Measurements from ENCODE around the gene CKLF. TPM values are rescaled to one million over a fixed set of nuclear protein-coding genes. Genes with fewer than 3 reads are reported as not detected.

CKLF gene
- total RNA-seq, 2 donors from 2014 or later = 22.5 to 40.7 TPM

DNA sequence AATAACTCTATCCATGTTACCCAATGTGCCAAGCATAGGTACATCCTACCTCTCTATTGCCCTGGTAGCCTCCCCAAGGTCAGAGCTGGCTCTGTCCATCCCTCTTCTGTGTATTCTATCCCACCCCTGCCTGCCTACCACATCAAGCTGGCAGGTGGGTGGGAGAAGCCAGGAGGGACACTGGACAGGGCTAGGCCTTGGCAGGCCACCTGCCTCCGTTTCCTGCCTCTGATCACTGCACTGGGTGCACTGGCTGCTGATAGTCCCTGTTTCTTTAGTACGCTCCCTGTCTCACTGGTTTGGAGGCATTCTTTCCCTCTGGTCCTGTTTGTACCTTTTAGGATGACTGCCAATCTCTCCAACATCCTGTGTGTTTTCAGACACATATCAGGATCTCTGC, 15.1 kb upstream of the CKLF start:
- no peak for DNase-seq
- H3K27ac Mint-ChIP-seq = no peak overlapping the region
- TF ChIP-seq CTCF (conservative IDR thresholded peaks at IDR 0.05) = no peak
- no peaks in the 10 kb centered on the region for H3K9me3 Mint-ChIP-seq
- no peaks in the 10 kb centered on the region for H3K36me3 ChIP-seq (ENCODE audit: control insufficient read depth, insufficient read depth, low read length)
- no peaks in the 10 kb centered on the region for H3K27me3 ChIP-seq (ENCODE audit: control insufficient read depth, insufficient read depth, low read length, poor library complexity, severe bottlenecking)
- no peak overlapping the region for H3K9ac ChIP-seq (ENCODE audit: extremely low read depth, low read length, poor library complexity, severe bottlenecking)
- H3K4me1 Mint-ChIP-seq = peaks cover 13% of the 10 kb centered on the region
- H3K4me1 ChIP-seq (ENCODE audit: control insufficient read depth, insufficient read depth, low read length) = peaks cover 5% of the 10 kb centered on the region
- no peak overlapping the region for H3K27ac ChIP-seq (ENCODE audit: low read depth, low read length)
- H3K27me3 Mint-ChIP-seq (ENCODE audit: insufficient read depth) = no peaks in the 10 kb centered on the region
- no peak overlapping the region for H3K4me3 Mint-ChIP-seq
- 90 to 100% methylated on average over 2 of the region's 2 CpGs for WGBS, 2 experiments (ENCODE audit: insufficient coverage in 1 of 2, insufficient read length in 1 of 2)
- no peak overlapping the region for H3K4me3 ChIP-seq (ENCODE audit: low read length)
- no peaks in the 10 kb centered on the region for H3K9me3 ChIP-seq (ENCODE audit: control insufficient read depth, low read length)
- H3K36me3 Mint-ChIP-seq (ENCODE audit: low read depth) = peaks cover 10% of the 10 kb centered on the region

DNA sequence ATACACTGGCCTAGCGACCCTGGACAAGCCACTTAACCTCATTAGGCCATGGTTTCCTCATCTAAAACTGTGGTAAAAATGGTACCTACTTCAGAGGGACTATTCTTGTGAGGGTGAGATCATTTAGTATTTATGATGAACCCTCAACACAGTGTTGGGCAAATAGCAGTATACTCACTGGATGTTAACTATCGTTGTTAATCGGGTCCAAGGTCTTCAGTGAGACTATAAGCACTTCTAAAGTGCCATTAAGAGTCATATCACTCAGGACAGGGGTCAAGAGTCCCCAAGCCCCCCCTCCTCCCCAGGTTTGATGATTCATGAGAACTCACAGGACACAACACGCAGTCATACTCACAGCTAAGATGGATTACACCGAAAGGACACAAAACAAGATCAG, 13.5 kb upstream of the CKLF start:
- Histone ChIP-seq H3K27me3 (ENCODE audit: control insufficient read depth, insufficient read depth, low read length, poor library complexity, severe bottlenecking) (no peaks in the 10 kb centered on the region), H3K27ac (ENCODE audit: low read depth, low read length) (no peak overlapping the region), H3K36me3 (ENCODE audit: control insufficient read depth, insufficient read depth, low read length) (no peaks in the 10 kb centered on the region), H3K4me1 (ENCODE audit: control insufficient read depth, insufficient read depth, low read length) (peaks cover 5% of the 10 kb centered on the region), H3K9ac (ENCODE audit: extremely low read depth, low read length, poor library complexity, severe bottlenecking) (no peak overlapping the region), H3K9me3 (ENCODE audit: control insufficient read depth, low read length) (no peaks in the 10 kb centered on the region), H3K4me3 (ENCODE audit: low read length) (no peak overlapping the region)
- peaks cover 16% of the 10 kb centered on the region for H3K4me1 Mint-ChIP-seq
- 87 to 93% methylated on average over 3 to 5 of the region's 5 CpGs for WGBS, 2 experiments (ENCODE audit: insufficient coverage in 1 of 2, insufficient read length in 1 of 2)
- H3K4me3 Mint-ChIP-seq = no peak overlapping the region
- H3K27me3 Mint-ChIP-seq (ENCODE audit: insufficient read depth) = no peaks in the 10 kb centered on the region
- DNase-seq = no peak
- TF ChIP-seq CTCF (conservative IDR thresholded peaks at IDR 0.05) = no peak
- H3K36me3 Mint-ChIP-seq (ENCODE audit: low read depth) = peaks cover 6% of the 10 kb centered on the region
- H3K27ac Mint-ChIP-seq = no peak overlapping the region
- no peaks in the 10 kb centered on the region for H3K9me3 Mint-ChIP-seq

GRCh38 chr16:66539623-66540469, 12.5 kb upstream of the CKLF start:
- H3K36me3 Mint-ChIP-seq (ENCODE audit: low read depth) = peaks cover 2% of the 10 kb centered on the region
- H3K9ac ChIP-seq (ENCODE audit: extremely low read depth, low read length, poor library complexity, severe bottlenecking) = no peak overlapping the region
- no peak overlapping the region for H3K4me3 Mint-ChIP-seq
- H3K4me3 ChIP-seq (ENCODE audit: low read length) = no peak overlapping the region
- H3K4me1 ChIP-seq (ENCODE audit: control insufficient read depth, insufficient read depth, low read length) = peaks cover 5% of the 10 kb centered on the region
- DNase-seq = no peak
- H3K4me1 Mint-ChIP-seq = peaks cover 11% of the 10 kb centered on the region
- no peak overlapping the region for H3K27ac Mint-ChIP-seq
- no peak for TF ChIP-seq CTCF (conservative IDR thresholded peaks at IDR 0.05)
- H3K27me3 Mint-ChIP-seq (ENCODE audit: insufficient read depth) = no peaks in the 10 kb centered on the region
- WGBS, 2 experiments (ENCODE audit: insufficient coverage in 1 of 2, insufficient read length in 1 of 2) = 89 to 98% methylated on average over 2 to 3 of the region's 3 CpGs
- H3K27ac ChIP-seq (ENCODE audit: low read depth, low read length) = no peak overlapping the region
- no peaks in the 10 kb centered on the region for H3K27me3 ChIP-seq (ENCODE audit: control insufficient read depth, insufficient read depth, low read length, poor library complexity, severe bottlenecking)
- no peaks in the 10 kb centered on the region for H3K9me3 Mint-ChIP-seq
- no peaks in the 10 kb centered on the region for H3K9me3 ChIP-seq (ENCODE audit: control insufficient read depth, low read length)
- no peaks in the 10 kb centered on the region for H3K36me3 ChIP-seq (ENCODE audit: control insufficient read depth, insufficient read depth, low read length)

Data from endodermal cell (in vitro differentiated cells).